ENCODE results near the gene HOXD13.

DNA sequence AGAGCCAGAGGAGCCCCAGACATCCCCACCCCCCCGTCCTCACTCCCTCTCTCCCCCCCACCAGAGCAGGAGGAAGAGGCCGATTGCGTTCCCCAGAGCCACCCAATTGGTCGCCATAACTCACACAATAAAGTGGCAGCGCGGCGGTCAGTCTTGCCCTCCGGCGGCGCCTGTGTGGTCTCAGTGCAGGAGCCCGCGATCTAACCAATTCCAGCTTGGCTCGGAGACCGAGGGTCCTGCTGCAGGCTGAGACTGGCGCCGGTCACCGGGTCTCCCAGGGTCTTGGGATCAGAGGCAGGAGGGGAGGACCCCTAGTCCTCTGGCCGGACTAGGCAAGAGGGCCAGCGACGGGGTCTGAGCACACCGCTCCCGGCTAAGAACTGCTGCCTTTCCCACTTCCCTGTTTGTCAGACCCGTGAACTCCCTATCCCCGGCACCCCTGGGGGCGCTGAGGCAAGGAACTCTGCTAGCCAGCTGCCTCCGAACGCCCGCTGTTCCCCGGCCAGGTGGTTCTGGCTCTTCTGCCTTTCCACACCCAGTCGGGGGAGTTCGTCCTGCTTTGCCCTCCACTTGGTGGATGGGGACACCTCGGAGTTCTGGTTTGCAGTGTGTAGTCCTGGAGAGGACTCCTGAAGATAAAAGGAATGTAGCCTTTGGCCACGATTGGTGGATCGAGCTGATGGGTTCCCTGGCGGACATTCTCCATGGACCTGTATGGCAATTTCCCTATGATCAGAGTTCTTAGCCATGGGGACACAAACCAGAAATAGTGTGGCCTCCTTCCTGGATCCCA lies 6.0 kb downstream of the HOXD13 start:
- TF ChIP-seq POLR2A (IDR thresholded peaks at IDR 0.05; ENCODE audit: extremely low read depth, insufficient read length) (no peak), CTCF (IDR thresholded peaks at IDR 0.05; ENCODE audit: low read depth, low read length) (no peak), MAX (IDR thresholded peaks at IDR 0.05; ENCODE audit: low read depth, low read length) (no peak)
